IMR-90 (cell line): ENCODE data around the gene APLN.

Source experiments
- BHLHE40 ChIP-seq: fragments of 150-350 bp; IDR thresholded peaks from 2 replicates; pipeline ENCODE4 v1.6.1; 2016; ENCODE audit warnings: mild to moderate bottlenecking, low read depth, low read length
- CEBPB ChIP-seq: IDR thresholded peaks from 2 replicates; pipeline ENCODE4 v1.6.1; 2012; ENCODE audit warnings: low read depth, low read length, improper control_type of control experiment
- CHD1 ChIP-seq: IDR thresholded peaks from 2 replicates; pipeline ENCODE4 v1.6.1; 2012; ENCODE audit warnings: low read depth, low read length, improper control_type of control experiment
- FOS ChIP-seq: fragments of 150-350 bp; IDR thresholded peaks from 2 replicates; pipeline ENCODE4 v1.6.1; 2016; ENCODE audit warnings: low read depth, low read length
- MAZ ChIP-seq: IDR thresholded peaks from 2 replicates; pipeline ENCODE4 v1.6.1; 2012; ENCODE audit warnings: low read depth, mild to moderate bottlenecking, low read length, improper control_type of control experiment, moderate library complexity, borderline replicate concordance
- MXI1 ChIP-seq: IDR thresholded peaks from 2 replicates; pipeline ENCODE4 v1.6.1; 2012; ENCODE audit warnings: low read depth, mild to moderate bottlenecking, low read length, moderate library complexity, borderline replicate concordance
- NFE2L2 ChIP-seq: fragments of 150-350 bp; IDR thresholded peaks from 2 replicates; pipeline ENCODE4 v1.6.1; 2016; ENCODE audit warnings: low read depth, mild to moderate bottlenecking, low read length
- POLR2A ChIP-seq: IDR thresholded peaks from 2 replicates; pipeline ENCODE4 v1.6.1; 2012; ENCODE audit warnings: mild to moderate bottlenecking, low read depth, low read length
- RAD21 ChIP-seq: IDR thresholded peaks from 2 replicates; pipeline ENCODE4 v1.6.1; 2012; ENCODE audit warnings: low read length, improper control_type of control experiment
- RFX5 ChIP-seq: IDR thresholded peaks from 2 replicates; pipeline ENCODE4 v1.8.0; 2012; ENCODE audit warnings: low read depth, mild to moderate bottlenecking, low read length, moderate library complexity
- SMC3 ChIP-seq: fragments of 150-350 bp; IDR thresholded peaks from 2 replicates; pipeline ENCODE4 v1.6.1; 2016; ENCODE audit warnings: low read depth, mild to moderate bottlenecking, antibody characterized with exemption, low read length, moderate library complexity
- USF2 ChIP-seq: fragments of 150-350 bp; IDR thresholded peaks from 2 replicates; pipeline ENCODE4 v1.6.1; 2017; ENCODE audit warnings: mild to moderate bottlenecking, antibody characterized with exemption, low read length, low read depth
- TF ChIP-seq, protein P1 (sequence below): conservative IDR thresholded peaks from 2 replicates; pipeline ENCODE4 v1.5.1; 2012; ENCODE audit warnings: mild to moderate bottlenecking, low read depth, low read length, improper control_type of control experiment
- TF ChIP-seq, protein P2 (sequence below): fragments of 150-350 bp; IDR thresholded peaks from 2 replicates; pipeline ENCODE4 v1.6.1; 2016; ENCODE audit warnings: low read depth, mild to moderate bottlenecking, low read length, moderate library complexity, borderline replicate concordance

- TF ChIP-seq, protein P1, sequence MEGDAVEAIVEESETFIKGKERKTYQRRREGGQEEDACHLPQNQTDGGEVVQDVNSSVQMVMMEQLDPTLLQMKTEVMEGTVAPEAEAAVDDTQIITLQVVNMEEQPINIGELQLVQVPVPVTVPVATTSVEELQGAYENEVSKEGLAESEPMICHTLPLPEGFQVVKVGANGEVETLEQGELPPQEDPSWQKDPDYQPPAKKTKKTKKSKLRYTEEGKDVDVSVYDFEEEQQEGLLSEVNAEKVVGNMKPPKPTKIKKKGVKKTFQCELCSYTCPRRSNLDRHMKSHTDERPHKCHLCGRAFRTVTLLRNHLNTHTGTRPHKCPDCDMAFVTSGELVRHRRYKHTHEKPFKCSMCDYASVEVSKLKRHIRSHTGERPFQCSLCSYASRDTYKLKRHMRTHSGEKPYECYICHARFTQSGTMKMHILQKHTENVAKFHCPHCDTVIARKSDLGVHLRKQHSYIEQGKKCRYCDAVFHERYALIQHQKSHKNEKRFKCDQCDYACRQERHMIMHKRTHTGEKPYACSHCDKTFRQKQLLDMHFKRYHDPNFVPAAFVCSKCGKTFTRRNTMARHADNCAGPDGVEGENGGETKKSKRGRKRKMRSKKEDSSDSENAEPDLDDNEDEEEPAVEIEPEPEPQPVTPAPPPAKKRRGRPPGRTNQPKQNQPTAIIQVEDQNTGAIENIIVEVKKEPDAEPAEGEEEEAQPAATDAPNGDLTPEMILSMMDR = no peak
- no peak for TF ChIP-seq NFE2L2
- no peak for TF ChIP-seq RFX5
- no peak for TF ChIP-seq SMC3
- no peak for TF ChIP-seq USF2
- TF ChIP-seq MAZ = no peak
- TF ChIP-seq BHLHE40 = no peak
- TF ChIP-seq, protein P2, sequence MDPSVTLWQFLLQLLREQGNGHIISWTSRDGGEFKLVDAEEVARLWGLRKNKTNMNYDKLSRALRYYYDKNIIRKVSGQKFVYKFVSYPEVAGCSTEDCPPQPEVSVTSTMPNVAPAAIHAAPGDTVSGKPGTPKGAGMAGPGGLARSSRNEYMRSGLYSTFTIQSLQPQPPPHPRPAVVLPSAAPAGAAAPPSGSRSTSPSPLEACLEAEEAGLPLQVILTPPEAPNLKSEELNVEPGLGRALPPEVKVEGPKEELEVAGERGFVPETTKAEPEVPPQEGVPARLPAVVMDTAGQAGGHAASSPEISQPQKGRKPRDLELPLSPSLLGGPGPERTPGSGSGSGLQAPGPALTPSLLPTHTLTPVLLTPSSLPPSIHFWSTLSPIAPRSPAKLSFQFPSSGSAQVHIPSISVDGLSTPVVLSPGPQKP = no peak
- TF ChIP-seq POLR2A = no peak
- TF ChIP-seq RAD21 = no peak
- no peak for TF ChIP-seq CEBPB
- TF ChIP-seq CHD1 = no peak
- TF ChIP-seq MXI1 = no peak
- no peak for TF ChIP-seq FOS
Measured at GRCh38 chrX:129653181-129653970, 1.4 kb downstream of the APLN start.
